ENCODE measurements around the gene FAT1.
"Not testable (repeated sequence)": the region's sequence is repeated elsewhere in the genome, so short reads cannot be mapped to it uniquely, and the experiment has no call there.

Gene FAT1, protein sequence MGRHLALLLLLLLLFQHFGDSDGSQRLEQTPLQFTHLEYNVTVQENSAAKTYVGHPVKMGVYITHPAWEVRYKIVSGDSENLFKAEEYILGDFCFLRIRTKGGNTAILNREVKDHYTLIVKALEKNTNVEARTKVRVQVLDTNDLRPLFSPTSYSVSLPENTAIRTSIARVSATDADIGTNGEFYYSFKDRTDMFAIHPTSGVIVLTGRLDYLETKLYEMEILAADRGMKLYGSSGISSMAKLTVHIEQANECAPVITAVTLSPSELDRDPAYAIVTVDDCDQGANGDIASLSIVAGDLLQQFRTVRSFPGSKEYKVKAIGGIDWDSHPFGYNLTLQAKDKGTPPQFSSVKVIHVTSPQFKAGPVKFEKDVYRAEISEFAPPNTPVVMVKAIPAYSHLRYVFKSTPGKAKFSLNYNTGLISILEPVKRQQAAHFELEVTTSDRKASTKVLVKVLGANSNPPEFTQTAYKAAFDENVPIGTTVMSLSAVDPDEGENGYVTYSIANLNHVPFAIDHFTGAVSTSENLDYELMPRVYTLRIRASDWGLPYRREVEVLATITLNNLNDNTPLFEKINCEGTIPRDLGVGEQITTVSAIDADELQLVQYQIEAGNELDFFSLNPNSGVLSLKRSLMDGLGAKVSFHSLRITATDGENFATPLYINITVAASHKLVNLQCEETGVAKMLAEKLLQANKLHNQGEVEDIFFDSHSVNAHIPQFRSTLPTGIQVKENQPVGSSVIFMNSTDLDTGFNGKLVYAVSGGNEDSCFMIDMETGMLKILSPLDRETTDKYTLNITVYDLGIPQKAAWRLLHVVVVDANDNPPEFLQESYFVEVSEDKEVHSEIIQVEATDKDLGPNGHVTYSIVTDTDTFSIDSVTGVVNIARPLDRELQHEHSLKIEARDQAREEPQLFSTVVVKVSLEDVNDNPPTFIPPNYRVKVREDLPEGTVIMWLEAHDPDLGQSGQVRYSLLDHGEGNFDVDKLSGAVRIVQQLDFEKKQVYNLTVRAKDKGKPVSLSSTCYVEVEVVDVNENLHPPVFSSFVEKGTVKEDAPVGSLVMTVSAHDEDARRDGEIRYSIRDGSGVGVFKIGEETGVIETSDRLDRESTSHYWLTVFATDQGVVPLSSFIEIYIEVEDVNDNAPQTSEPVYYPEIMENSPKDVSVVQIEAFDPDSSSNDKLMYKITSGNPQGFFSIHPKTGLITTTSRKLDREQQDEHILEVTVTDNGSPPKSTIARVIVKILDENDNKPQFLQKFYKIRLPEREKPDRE (N-terminal part only)

DNA sequence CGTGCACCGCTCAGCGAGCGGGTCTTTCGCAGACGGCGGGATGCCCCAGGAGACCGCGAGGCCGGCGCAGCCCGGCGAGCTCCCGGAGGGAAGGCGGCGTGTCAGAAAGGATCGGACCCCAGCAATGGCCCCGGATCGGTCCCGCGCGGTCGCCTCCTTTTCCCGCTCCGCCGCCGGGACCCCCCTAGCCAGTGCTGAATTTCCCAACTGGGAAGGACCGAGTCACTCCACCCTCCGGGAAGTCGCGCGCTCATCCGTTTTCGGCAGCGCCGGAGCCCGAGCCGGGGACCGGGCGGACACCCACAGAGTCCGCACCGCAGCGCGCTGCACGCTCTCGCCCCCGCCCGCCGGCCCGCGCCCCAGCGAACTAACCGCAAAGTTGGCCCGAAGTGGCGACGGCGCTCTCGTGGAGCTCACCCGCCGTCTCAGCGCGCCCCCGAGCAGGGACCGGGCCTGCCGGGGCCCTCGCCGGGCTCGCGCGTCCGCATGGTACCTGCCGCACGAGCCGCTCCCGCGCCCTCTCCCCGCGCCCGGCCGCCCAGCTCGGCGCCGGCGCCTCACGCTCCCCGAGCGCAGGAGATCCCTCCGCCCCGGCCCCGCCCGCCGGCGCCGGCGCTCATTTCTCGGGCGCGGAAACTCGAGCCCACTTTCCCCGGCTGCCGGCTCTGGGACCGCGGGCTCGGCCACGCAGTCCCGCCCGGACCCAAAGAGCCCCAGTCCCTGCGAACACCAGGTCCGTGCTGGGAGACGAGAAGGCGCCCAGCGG, at the start of gene FAT1:
Gene FAT1 (minus strand): TSS at position 565 of the 766 bp plus-strand sequence. CDS start 14,029 bp downstream, outside the sequence.
- no peak for DNase-seq

DNA sequence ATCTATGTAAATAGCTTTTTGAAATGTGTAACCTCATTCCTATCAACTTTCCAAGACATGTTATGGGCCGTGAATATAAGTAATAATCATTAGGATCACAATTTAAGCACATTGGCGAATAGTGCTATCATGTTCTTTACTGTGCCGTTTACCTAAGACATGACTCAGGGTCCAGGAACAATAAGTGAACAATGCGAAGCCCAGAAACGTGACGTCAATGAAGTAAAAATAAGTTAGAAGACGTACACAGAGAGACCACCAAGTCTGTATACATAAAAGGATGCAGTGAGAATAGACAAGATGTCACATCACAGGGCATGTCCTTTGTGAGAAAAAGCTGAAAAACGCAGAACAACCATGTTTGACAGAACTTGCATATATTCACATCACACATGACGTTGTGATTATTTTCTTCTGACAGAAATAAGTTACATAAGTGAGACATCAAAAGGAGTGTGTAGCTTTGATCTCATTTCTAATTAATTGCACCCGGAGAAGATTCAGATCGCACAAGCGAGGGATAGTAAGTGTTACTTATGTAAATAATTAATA, 49.4 kb upstream of the FAT1 start:
- no peak for DNase-seq

DNA sequence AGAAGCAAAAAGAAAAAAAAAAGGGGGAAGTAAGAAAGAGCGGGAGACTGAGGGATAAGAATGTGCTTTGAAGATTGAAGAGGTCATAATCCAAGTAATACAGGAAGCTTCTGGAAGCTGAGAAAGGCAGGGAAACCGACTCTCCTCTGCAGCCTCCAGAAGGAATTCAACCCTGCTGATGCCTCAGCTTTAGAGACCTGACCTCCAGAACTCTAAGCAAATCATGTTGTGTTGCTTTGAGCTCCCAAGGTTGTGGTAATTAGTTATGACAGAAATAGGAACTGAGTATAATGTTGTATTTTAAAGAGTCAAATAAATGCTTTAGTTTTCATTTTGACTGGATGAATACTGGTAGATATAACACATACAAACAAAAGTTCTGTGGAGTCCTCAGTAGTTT, 48.0 kb upstream of the FAT1 start:
- no peak for DNase-seq

DNA sequence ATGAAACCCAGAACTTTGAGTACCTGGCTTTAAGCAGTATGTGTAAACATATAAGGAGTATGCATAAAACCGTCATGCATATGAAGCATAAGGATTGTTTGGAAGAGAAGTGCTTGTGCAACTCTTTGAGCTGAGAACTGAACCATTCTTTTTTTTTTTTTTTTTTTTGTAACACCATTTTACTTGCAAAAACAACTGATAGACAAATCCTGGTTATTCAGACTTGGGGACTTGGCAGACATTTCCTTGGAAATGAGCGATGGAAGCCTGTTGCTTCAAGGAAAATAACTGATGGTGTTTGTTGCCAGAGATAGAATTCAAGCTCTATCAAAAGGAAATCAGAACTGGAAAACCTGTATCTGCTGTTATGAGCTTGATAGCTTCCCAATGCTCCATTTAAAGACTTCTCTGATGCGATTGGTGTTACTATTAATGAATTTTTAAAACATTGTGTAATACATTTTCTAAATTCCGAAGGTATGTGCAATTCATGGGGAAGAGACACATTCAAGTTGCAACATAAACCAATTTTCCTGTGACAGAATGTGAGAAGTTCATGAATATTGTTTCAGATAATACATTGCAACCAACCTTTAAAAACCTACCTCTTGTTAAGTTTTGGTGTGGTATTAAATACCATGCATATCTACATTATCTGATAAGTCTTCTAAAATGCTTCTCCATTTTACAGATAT, 47.0 kb upstream of the FAT1 start:
- DNase-seq = no peak

DNA sequence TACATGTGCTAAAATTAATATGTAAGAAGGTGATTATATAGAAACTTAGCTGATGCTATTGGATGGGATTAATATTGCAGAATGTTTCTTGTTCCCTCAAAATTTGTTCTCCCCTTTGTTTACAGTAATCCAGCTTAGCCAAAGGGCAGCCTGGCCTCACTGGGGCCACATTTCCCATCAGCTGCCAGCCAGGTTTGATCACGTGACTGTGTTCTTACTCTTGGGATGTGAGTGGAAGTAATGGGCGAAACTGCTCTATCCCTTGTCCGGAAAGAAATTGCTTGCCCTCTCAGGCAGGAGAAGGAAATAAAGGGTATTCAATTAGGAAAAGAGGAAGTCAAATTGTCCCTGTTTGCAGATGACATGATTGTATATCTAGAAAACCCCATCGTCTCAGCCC, 44.1 kb upstream of the FAT1 start:
- DNase-seq = no peak

DNA sequence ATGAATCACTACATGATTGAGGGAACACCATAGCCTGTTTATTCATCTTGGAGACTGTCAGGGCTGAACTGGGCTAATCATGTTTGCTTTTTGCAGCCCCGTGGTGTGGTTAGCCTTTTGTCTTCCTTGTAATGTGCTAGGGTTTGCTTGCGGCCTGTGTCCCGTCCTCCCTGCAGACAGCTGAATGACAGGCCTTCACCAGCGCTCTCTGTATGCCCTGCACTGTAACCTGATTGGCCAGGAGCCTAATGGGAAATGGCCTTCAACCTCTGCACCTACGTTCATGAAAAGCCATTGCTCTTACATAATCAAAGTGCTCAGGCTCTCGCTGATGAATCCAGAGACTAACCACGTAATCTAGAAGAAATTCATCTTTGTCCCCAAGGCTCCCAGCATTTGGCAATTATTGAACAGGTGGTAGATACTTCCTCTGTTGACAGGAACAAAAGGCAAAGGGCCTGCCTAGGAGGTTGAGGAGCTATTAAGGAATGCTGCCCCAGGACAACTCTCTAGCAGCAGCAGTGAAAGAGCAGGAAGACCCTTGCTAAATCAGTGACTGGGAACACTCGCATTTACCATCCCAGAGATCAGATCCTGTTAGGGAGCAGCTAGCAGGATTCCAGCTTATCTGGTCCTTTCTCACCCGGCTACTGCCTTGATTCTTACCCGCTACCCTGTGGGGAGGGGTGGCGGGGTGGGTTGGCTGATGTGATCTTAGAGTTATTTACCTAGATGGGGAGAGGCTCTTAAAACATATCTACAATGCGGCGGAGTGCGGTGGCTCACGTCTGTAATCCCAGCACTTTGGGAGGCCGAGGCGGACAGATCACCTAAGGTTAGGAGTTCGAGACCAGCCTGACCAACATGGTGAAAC, 42.3 kb upstream of the FAT1 start:
- no peak for DNase-seq

DNA sequence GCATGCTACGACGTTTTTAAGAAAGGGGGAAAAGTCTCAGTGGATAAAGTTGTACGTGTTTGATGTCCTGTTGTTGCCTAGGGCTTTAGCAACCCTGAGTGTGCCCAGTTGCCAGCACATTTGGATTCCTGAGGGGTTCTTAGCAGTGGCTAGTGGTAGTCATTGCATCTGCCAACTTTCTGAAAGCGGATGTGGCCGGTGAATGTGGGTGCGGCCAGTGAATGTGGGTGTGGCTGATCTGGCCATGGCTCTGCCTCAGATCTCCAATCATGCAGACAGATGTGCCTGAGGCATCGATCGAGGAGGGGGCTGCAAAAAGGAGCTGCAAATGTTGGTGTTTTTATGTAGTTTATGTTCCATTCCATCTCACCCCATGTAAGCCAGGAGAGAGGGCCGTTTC, 41.5 kb upstream of the FAT1 start:
- DNase-seq = no peak

DNA sequence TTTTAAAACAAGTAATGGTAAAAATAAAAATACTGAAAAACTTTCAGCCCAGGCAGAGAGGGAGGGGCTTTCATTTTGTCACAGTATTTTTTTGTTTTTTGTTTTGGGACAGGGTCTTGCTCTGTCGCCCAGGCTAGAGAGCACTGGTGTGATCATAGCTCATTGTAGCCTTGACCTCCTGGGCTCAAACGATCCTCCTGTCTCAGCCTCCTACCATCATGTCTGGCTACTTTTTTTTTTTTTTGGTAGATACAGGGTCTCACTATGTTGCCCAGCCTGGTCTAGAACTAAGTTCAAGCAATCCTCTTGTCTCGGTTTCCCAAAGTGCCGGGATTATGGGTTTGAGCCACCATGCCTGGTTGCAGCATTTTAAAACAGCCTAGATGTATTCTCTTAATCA, 40.8 kb upstream of the FAT1 start:
- no peak for DNase-seq

DNA sequence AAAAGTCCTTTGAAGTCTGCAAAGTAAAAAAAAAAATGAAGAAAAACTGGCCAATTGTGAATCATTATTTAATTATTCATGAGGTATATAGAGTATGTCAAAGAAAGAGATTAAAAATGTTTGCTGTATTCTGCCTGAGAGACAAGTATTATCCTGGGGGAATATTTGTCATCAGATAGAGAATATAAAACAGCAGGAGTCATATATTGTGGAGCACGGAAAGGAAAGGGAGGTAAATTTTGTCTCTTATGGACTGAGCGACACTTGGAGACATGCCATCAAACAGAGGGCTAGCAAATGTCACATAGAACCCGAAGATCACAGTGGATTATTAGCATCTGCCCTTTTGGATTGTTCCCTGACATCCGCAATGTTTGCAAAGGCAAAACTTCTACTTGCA, 39.2 kb upstream of the FAT1 start:
- DNase-seq = no peak

DNA sequence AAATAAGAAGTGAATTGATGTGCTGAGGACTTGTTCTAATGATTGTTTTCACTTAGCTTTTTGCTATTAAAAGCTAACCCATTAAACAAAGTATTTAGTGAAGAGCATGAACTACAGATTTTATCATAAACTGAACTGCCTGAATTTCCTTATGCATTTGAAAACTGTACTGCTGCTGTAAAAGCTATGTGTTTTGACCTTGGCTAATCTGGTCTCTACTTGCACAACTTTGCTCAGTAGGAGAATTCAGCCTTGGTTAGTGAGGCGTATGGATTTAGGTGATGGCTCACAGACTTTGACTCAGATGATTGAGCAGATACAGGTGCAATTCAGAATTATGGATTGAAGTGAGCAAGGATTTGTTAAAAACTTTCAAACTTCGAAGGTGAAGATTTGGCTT, 38.7 kb upstream of the FAT1 start:
- no peak for DNase-seq

DNA sequence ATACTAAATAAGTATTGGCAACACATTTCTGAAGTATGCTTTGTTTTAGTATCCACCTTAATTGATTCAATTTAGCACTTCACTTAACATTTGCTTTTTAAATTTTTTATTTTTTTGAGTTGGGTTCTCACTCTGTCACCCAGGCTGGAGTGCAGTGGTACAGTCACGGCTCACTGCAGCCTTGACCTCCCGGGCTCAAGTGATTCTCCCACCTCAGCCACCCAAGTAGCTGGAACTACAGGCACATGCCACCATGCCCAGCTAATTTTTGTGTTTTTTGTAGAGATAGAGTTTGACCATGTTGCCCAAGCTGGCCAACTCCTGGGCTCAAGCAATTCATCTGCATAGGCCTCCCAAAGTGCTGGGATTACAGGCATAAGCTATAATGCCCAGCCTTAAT, 38.3 kb upstream of the FAT1 start:
- not testable (repeated sequence) for DNase-seq

DNA sequence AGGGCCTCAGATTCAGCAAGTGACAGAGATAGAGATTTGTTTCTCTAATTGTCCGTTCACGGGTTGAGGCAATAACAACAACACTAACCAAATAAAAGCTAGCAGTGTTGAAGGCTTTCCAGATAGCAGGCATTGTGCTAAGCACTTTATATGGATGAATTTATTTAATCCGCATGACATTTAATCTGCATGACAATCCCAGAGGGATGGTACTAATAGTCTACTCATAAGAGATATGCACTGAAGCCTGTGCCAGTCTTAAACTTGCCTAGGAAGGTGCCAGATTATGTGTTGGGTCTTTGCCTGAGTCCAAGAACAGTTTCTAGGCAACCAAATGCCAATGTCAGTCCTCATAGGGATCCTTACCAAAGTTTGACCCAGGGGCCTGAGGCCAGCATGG, 37.7 kb upstream of the FAT1 start:
- DNase-seq = no peak

DNA sequence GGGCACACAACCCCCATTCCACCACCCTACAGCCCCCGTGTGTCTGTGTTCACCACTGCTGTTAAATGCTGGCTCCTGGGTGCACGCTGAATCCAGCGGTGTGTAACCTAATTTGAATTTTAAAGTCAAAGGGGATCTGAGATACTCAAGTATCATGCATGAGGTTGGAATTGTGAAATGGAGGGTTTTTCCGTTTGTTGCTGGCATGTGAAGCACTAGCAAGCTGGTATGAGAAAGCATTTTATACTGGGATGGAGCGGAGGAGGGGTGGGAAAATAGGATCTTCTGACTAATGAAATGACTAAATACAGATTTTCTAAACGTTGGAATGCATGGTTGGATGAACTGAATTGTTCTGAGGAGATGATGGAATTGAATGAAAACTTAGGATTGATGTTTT, 36.9 kb upstream of the FAT1 start:
- DNase-seq = no peak

DNA sequence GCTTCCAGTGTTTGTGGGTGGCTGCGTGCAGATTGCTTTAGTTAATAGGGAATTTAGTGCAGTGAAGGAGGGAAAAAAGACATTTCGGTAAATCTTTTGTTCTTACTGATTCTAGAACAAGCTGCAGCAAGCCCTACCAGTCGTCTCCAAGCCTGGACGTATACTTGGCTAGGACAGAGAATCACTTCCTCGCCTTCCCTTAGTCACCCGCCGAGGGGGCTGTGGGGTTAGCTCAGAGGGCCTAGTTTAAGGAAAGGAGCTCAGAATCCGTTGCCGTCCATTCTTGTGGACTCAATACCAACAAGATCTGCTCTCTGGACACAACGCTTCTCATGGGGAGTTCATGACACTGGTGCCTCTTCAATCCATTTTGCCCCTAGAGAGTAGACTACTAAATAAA, 36.3 kb upstream of the FAT1 start:
- DNase-seq = no peak

DNA sequence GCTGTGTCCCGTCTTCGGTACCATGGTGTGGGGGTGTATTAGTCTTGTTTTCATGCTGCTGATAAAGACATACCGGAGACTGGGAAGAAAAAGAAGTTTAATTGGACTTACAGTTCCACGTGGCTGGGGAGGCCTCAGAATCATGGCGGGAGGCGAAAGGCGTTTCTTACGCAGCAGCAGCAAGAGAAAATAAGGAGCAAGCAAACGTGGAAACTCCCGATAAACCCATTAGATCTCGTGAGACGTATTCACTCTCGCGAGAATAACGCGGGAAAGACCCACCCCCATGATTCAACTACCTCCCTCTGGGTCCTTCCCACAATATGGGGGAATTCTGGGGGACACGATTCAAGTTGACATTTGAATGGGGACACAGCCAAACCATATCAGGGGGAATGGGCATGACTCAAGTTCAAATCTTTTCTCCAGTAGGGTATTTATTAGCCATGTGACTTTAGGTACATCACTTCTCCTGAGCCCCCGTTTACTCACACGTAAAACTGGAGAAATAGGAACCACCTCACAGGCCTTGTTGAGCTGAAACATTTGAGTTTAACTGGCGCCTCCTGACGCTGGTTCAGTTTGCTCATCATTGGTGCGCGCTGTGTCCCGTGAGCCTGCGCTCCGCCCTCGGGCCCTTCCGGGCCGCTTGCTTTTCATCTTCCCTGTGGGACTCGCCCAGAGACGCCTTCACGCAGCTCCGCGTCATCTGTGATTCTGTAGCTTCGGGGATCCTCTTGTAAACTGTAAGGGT, 35.5 kb upstream of the FAT1 start:
- no peak for DNase-seq

DNA sequence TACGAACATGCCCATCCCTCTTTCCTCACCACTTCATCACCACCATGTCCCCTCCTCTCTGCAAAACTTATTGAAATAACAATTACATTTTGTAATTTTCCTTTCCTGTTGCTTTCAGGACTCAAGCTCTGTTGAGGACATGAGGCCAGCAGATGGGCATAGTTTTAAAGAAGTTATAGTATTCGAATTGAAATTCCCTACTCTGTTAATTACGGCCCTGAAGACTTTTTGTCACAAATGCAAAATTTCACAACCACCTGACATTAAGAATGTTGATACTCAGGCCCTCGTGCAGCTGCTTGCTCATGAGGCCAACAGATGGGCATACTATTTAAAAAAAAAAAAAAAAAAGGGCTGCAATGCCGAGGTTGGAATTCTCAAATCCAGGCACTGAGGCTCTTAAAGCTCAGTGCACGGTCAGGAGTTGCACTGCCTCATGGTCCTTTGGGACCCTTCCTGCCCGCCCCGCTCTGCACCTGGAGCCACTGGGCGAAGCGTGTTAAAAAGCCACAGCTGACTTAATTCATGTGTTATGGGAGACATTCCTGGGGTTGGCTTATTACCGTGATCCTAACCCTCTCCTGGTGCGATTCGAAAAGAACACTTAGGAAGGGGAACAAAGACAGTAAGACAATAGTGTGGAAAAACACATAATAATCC, 34.2 kb upstream of the FAT1 start:
- no peak for DNase-seq

DNA sequence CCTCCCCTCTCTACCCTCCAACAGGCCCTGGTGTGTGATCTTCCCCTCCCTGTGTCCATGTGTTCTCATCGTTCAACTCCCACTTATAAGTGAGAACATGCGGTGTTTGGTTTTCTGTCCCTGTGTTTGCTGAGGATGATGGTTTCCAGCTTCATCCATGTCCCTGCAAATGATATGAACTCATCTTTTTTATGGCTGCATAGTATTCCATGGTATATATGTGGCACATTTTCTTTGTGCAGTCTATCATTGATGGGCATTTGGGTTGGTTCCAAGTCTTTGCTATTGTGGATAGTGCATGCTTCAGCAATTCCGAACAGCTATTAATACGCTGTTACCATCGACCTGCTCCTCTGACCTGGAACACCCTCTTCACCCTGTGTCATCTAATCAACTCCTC, 32.9 kb upstream of the FAT1 start:
- DNase-seq = not testable (repeated sequence)

DNA sequence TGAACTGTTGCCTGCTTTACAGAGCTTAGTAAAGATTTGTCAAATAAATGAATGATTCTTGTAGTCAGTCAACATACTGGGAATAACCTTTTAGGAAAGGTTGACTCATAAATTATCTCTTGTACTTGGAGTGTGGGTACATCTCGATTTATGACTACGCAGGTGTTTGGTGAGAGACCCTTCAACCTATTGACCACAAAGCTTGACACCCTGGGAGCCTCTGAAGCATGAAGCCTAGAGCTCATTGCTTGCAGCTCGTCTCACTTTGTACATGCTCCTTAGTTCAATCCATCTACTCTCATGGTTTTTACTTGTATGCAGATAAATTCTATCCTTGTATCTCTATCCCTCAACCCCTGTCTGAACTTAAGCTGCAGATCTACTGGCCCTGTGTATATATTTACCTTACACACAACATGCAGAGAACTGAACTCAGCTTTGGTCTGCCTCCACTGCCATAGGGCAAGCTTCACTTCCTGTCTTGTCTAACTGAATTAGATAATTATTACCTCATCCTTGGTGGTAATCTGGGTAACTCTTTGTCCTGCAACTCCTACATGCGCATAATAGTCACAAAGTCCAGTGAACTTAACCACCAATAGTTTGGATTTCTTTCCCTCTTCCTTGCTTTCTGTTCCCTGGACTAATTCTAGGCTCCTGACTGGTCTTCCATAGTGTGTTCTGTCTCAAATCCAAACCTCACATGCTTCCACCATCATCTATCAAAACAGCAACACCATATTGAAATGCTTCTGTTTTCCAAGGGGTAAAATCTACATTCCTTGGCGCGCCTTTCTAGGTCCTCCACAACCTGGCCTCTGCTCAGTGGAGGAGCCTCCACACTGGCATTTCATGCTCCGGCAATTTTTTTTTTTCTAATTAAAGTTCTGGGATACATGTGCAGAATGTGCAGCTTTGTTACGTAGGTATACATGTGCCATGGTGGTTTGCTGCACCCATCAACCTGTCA, 32.2 kb upstream of the FAT1 start:
- DNase-seq = no peak

Measured in NCI-H1436 treated with DMSO at 0.1 percent for 48 hours (cell line).